Keratinocyte (primary cell): ENCODE data around the gene JPH2.

Experiments
- CTCF ChIP-seq, 3 experiments: IDR thresholded peaks in 1 of 3; conservative IDR thresholded peaks in 1 of 3; optimal IDR thresholded peaks in 1 of 3; 2 replicates in 2 of 3; 3 replicates in 1 of 3; pipeline versions ENCODE3 to v1.5.1; 2011; ENCODE audit warnings: low read length in 3 of 3, mild to moderate bottlenecking in 3 of 3, moderate library complexity in 2 of 3, control low read depth in 1 of 3, inconsistent platforms in 1 of 3; ENCODE audit not compliant: insufficient read depth in 2 of 3; ENCODE audit errors: extremely low read depth in 1 of 3
- EZH2 ChIP-seq: IDR thresholded peaks from one replicate; pipeline ENCODE4 v1.6.1; 2012; ENCODE audit warnings: inconsistent platforms, mild to moderate bottlenecking, low read length, moderate library complexity

DNA sequence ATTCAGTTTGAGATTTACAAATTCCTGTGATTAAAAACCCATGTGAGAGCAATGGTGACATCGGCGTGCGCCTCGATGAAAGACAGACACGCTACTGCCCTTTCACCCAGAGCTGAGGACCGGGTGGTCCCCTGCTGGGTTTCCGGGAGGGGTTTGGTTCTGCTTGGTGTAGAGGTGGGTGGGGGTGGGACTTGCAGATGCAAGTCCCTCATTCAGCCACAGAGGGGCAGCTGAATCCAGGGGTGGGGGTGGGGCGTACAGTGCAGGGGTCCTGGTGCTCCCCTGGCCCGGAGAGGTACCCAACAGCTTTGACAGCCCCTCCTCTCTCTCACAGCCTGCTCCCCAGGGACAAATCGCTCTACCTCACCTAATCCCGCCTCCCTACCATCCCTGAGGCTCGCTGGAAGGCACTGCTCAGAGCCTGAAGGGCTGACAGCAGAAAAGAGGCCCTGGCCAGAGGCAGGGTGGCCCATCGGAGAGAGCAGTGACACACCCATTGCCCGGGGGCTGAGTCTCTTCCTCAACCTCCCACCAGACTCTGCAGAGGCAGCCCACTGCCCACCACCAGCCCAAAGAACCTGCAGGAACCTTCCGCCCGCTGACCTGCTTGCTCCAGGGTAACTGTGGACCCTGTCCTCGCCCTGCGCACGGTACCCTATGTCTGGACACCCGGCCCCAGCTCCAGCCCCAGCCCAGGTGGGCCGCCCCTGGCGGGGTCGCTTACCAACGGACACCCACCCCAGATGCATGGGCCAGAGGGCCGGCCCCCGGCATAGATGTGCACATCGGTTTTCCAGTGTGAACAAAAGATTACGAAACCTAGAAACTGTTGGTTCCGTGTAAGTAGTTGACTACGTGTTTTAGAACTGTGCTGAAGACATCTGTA, 118.4 kb downstream of the JPH2 start:
- TF ChIP-seq EZH2 (no peak), CTCF (optimal IDR thresholded peaks at IDR 0.05 in 1 of 3, IDR thresholded peaks at IDR 0.05 in 1 of 3, conservative IDR thresholded peaks at IDR 0.05 in 1 of 3; ENCODE audit: extremely low read depth in 1 of 3, insufficient read depth in 2 of 3, low read length in 3 of 3) (no peak)
